ENCODE measurements around the gene RPL27.

The RPL27 gene

GRCh38 chr17:42997390-42997983 is 732 bp upstream of the RPL27 start:
- no peak for TF ChIP-seq SIN3A (IDR thresholded peaks at IDR 0.05; ENCODE audit: borderline replicate concordance, insufficient read depth, low read length)

- TF ChIP-seq POLR2AphosphoS5 (IDR thresholded peaks at IDR 0.05; ENCODE audit: low read depth, low read length), result no peak; the same call in none of the 2 replicates
- no peak for TF ChIP-seq FOXP2 (optimal IDR thresholded peaks at IDR 0.05; ENCODE audit: borderline replicate concordance, extremely low read depth, extremely low read length, insufficient read depth)
- no peak for TF ChIP-seq REST (IDR thresholded peaks at IDR 0.05; ENCODE audit: insufficient read depth in 1 of 2, low read depth in 2 of 2, low read length in 2 of 2)
- no peak for TF ChIP-seq TAF1 (IDR thresholded peaks at IDR 0.05; ENCODE audit: borderline replicate concordance, insufficient read depth, low read length)
- no peak for TF ChIP-seq SIN3A (IDR thresholded peaks at IDR 0.05; ENCODE audit: borderline replicate concordance, insufficient read depth, low read length)
These were observed 845 bp downstream of the RPL27 start for GRCh38 chr17:42999003-42999525.

- TF ChIP-seq POLR2AphosphoS5 (IDR thresholded peaks at IDR 0.05; ENCODE audit: low read depth, low read length) (no peak; the same call in none of the 2 replicates), TAF1 (IDR thresholded peaks at IDR 0.05; ENCODE audit: borderline replicate concordance, insufficient read depth, low read length) (no peak), SIN3A (IDR thresholded peaks at IDR 0.05; ENCODE audit: borderline replicate concordance, insufficient read depth, low read length) (no peak; the same call in 1 of the 2 replicates), REST (IDR thresholded peaks at IDR 0.05; ENCODE audit: insufficient read depth in 1 of 2, low read depth in 2 of 2, low read length in 2 of 2) (no peak), FOXP2 (optimal IDR thresholded peaks at IDR 0.05; ENCODE audit: borderline replicate concordance, extremely low read depth, extremely low read length, insufficient read depth) (no peak)
These were observed 5.4 kb downstream of the RPL27 start for GRCh38 chr17:43003542-43004172.

GRCh38 chr17:43006639-43007551 is 8.7 kb downstream of the RPL27 start, which contains the start of gene IFI35:
TSS of gene IFI35 (plus strand) at chr17:43006784. CDS start at chr17:43006948, 164 bp downstream.
- TF ChIP-seq TAF1 (IDR thresholded peaks at IDR 0.05; ENCODE audit: borderline replicate concordance, insufficient read depth, low read length) (no peak), POLR2AphosphoS5 (IDR thresholded peaks at IDR 0.05; ENCODE audit: low read depth, low read length) (peak; percentile 65), FOXP2 (optimal IDR thresholded peaks at IDR 0.05; ENCODE audit: borderline replicate concordance, extremely low read depth, extremely low read length, insufficient read depth) (no peak), SIN3A (IDR thresholded peaks at IDR 0.05; ENCODE audit: borderline replicate concordance, insufficient read depth, low read length) (no peak), REST (IDR thresholded peaks at IDR 0.05; ENCODE audit: insufficient read depth in 1 of 2, low read depth in 2 of 2, low read length in 2 of 2) (no peak)

- TF ChIP-seq REST (IDR thresholded peaks at IDR 0.05; ENCODE audit: insufficient read depth in 1 of 2, low read depth in 2 of 2, low read length in 2 of 2) (no peak), POLR2AphosphoS5 (IDR thresholded peaks at IDR 0.05; ENCODE audit: low read depth, low read length) (no peak), TAF1 (IDR thresholded peaks at IDR 0.05; ENCODE audit: borderline replicate concordance, insufficient read depth, low read length) (no peak), SIN3A (IDR thresholded peaks at IDR 0.05; ENCODE audit: borderline replicate concordance, insufficient read depth, low read length) (no peak), FOXP2 (optimal IDR thresholded peaks at IDR 0.05; ENCODE audit: borderline replicate concordance, extremely low read depth, extremely low read length, insufficient read depth) (no peak)
These were observed 12.6 kb downstream of the RPL27 start for GRCh38 chr17:43010667-43011308.

Measured in PFSK-1 (cell line).